Gastrocnemius medialis (tissue), 4 donors: ENCODE measurements around the gene NPHS2. TPM values are rescaled to one million over a fixed set of nuclear protein-coding genes. Genes with fewer than 3 reads are reported as not detected.
A peak's percentile ranks its signal among the peaks of the same experiment; 100 is the strongest.

ENCODE experiments used
- ATAC-seq, 2 donors: fragments of 150-250 bp; one replicate each; pipeline ENCODE4 v1.9.1; 2016
- DNase-seq, 2 donors: peaks; one replicate each; pipeline ENCODE4 v3.0.0-alpha.2; 2019
- H3K27ac ChIP-seq, 4 donors: fragments of 200-600 bp; sonication (generic); 1 replicate in 1 of 4; 2 replicates in 3 of 4; pipeline ENCODE4 v1.5.1; 2016 to 2018; ENCODE audit warnings: mild to moderate bottlenecking in 2 of 4, moderate library complexity in 1 of 4
- H3K27me3 ChIP-seq, 3 donors: fragments of 200-600 bp; sonication (generic) in 2 of 3; 1 replicate in 1 of 3; 2 replicates in 2 of 3; pipeline versions ENCODE4 v1.5.1 to v1.6.0; 2016 to 2019; ENCODE audit warnings: mild to moderate bottlenecking in 1 of 3, moderate library complexity in 1 of 3
- H3K36me3 ChIP-seq, 2 donors: fragments of 200-600 bp; sonication (generic) in 1 of 2; one replicate each; pipeline ENCODE4 v1.5.1; 2017 to 2018
- H3K4me1 ChIP-seq, 2 donors: fragments of 200-600 bp; sonication (generic) in 1 of 2; one replicate each; pipeline ENCODE4 v1.5.1; 2016 to 2017; ENCODE audit warnings: mild to moderate bottlenecking in 2 of 2
- H3K4me3 ChIP-seq, 4 donors: fragments of 200-600 bp; sonication (generic) in 3 of 4; 1 replicate in 1 of 4; 2 replicates in 3 of 4; pipeline ENCODE4 v1.5.1; 2016 to 2019; ENCODE audit warnings: mild to moderate bottlenecking in 2 of 4
- H3K9me3 ChIP-seq, 3 donors: fragments of 200-600 bp; sonication (generic) in 2 of 3; 1 replicate in 1 of 3; 2 replicates in 2 of 3; pipeline ENCODE4 v1.5.1; 2016 to 2019
- CTCF ChIP-seq, 5 experiments: fragments of 450-650 bp in 3 of 5; fragments of 200-600 bp in 2 of 5; sonication (generic) in 2 of 5; IDR thresholded peaks in 4 of 5; conservative IDR thresholded peaks in 1 of 5; 1 replicate in 4 of 5; 2 replicates in 1 of 5; pipeline ENCODE4 v1.5.1; 2016 to 2019; ENCODE audit warnings: antibody characterized with exemption in 5 of 5, mild to moderate bottlenecking in 3 of 5, moderate library complexity in 3 of 5
- POLR2A ChIP-seq, 2 donors: fragments of 450-650 bp; IDR thresholded peaks; one replicate each; pipeline ENCODE4 v1.6.1; 2017; ENCODE audit warnings: antibody characterized with exemption in 2 of 2, mild to moderate bottlenecking in 2 of 2, moderate library complexity in 2 of 2
- in situ Hi-C, 4 donors: fragments of 200-750 bp; cut with MboI; loops; one replicate each; pipeline versions ENCODE4 v1.15.0 to v1.8.0; 2017; ENCODE audit warnings: low sequenced_read_pairs in 4 of 4
- intact Hi-C: fragments of 100-400 bp; cut with DNase I; formaldehyde crosslinking; loops from one replicate; pipeline ENCODE4 v1.15.1; 2023; ENCODE audit warnings: low total_unique reads
- total RNA-seq, 4 donors: library from RNA; depleted of rRNA; stranded (reverse); fragments of >200 nt; gene quantifications; one replicate each; pipeline versions ENCODE4 v1.1.0 to v1.2.3, GENCODE V29; 2016

NPHS2 gene
- total RNA-seq, result not detected

GRCh38 chr1:179575497-179576314 is at the start of gene NPHS2:
Gene NPHS2 (minus strand): TSS chr1:179575948. CDS start chr1:179575864, 84 bp downstream.
- in situ Hi-C loops, result no loop called here
- ATAC-seq, result no peak
- H3K4me3 ChIP-seq, result peak within 1 kb of the TSS in 1 of 4 donors; percentile 6

GRCh38 chr1:179612361-179612760 is 36.6 kb upstream of the NPHS2 start:
- in situ Hi-C loops (no loop called here), intact Hi-C loops (no loop called here)
- H3K9me3 ChIP-seq, result no peaks in the 10 kb centered on the region
- no peak overlapping the region for H3K4me3 ChIP-seq
- H3K36me3 ChIP-seq, result no peaks in the 10 kb centered on the region
- H3K4me1 ChIP-seq, result no peaks in the 10 kb centered on the region
- TF ChIP-seq CTCF (IDR thresholded peaks at IDR 0.05 in 4 of 5, conservative IDR thresholded peaks at IDR 0.05 in 1 of 5) (no peak), POLR2A (IDR thresholded peaks at IDR 0.05) (no peak)
- no peaks in the 10 kb centered on the region for H3K27me3 ChIP-seq
- DNase-seq (no peak), ATAC-seq (no peak)
- H3K27ac ChIP-seq, result no peak overlapping the region

More at GRCh38 chr1:179575497-179576314, at the start of gene NPHS2:
- H3K27me3 ChIP-seq, result peaks cover 19 to 28% (median 20%) of the 10 kb centered on the region in 3 donors
- no peaks in the 10 kb centered on the region for H3K36me3 ChIP-seq
- intact Hi-C loops, result no loop called here
- no peaks in the 10 kb centered on the region for H3K4me1 ChIP-seq
- TF ChIP-seq CTCF (IDR thresholded peaks at IDR 0.05 in 4 of 5, conservative IDR thresholded peaks at IDR 0.05 in 1 of 5) (no peak), POLR2A (IDR thresholded peaks at IDR 0.05) (no peak)
- H3K27ac ChIP-seq, result no peak within 1 kb of the TSS
- H3K9me3 ChIP-seq, result no peaks in the 10 kb centered on the region
- no peak for DNase-seq

- intact Hi-C loops (no loop called here), in situ Hi-C loops (no loop called here)
- no peaks in the 10 kb centered on the region for H3K9me3 ChIP-seq
- no peaks in the 10 kb centered on the region for H3K27me3 ChIP-seq
- H3K36me3 ChIP-seq, result no peaks in the 10 kb centered on the region
- H3K27ac ChIP-seq, result no peak overlapping the region
- DNase-seq, result no peak
- H3K4me1 ChIP-seq, result no peaks in the 10 kb centered on the region
- no peak for TF ChIP-seq POLR2A (IDR thresholded peaks at IDR 0.05)
- no peak for TF ChIP-seq CTCF (IDR thresholded peaks at IDR 0.05 in 4 of 5, conservative IDR thresholded peaks at IDR 0.05 in 1 of 5)
- ATAC-seq, result no peak
- H3K4me3 ChIP-seq, result no peak overlapping the region
Observed at GRCh38 chr1:179601093-179601492, 25.3 kb upstream of the NPHS2 start.

- Histone ChIP-seq H3K27ac (no peak overlapping the region), H3K9me3 (no peaks in the 10 kb centered on the region), H3K27me3 (no peaks in the 10 kb centered on the region), H3K4me1 (no peaks in the 10 kb centered on the region), H3K36me3 (no peaks in the 10 kb centered on the region), H3K4me3 (no peak overlapping the region)
- in situ Hi-C loops (no loop called here), intact Hi-C loops (no loop called here)
- no peak for ATAC-seq
- TF ChIP-seq POLR2A (IDR thresholded peaks at IDR 0.05), result no peak
- TF ChIP-seq CTCF (IDR thresholded peaks at IDR 0.05 in 4 of 5, conservative IDR thresholded peaks at IDR 0.05 in 1 of 5), result no peak
- DNase-seq, result no peak
Observed at GRCh38 chr1:179599623-179600249, 24.0 kb upstream of the NPHS2 start.
